Naive thymus-derived CD8-positive, alpha-beta T cell (primary cell): Measurements from ENCODE around the gene EFNA3. TPM values are rescaled to one million over a fixed set of nuclear protein-coding genes. Genes with fewer than 3 reads are reported as not detected.

Experiments used
- ATAC-seq, 2 donors: fragments of 150-1000 bp; cut with Tn5 transposase in 1 of 2; sonication (Bioruptor Pico), chemical (Tn5 transposase) in 1 of 2; 1 replicate in 1 of 2; 2 replicates in 1 of 2; pipeline ENCODE4 v1.10.0; 2021; ENCODE audit warnings: mild to moderate bottlenecking in 2 of 2, moderate library complexity in 2 of 2
- POLR2A ChIA-PET: fragments of 350-600 bp; sonication (Branson Sonifier 250); formaldehyde crosslinking; loops from one replicate; lab custom pipeline; 2021; ENCODE audit warnings: antibody characterized with exemption; lab: Charles Lee
- DNase-seq, 10 donors: peaks; one replicate each; pipeline versions ENCODE4 v3.0.0 to v3.0.0-alpha.2; 2020 to 2022
- H3K27ac Mint-ChIP-seq, 10 donors: one replicate each; pipeline ENCODE4 v1.8.0; 2020 to 2022; ENCODE audit warnings: mild to moderate bottlenecking in 10 of 10, mixed read lengths in 10 of 10, moderate library complexity in 4 of 10, inconsistent platforms in 1 of 10
- H3K27me3 Mint-ChIP-seq, 5 donors: one replicate each; pipeline ENCODE4 v1.8.0; 2021 to 2022; ENCODE audit warnings: mixed read lengths in 5 of 5
- H3K36me3 Mint-ChIP-seq, 3 donors: one replicate each; pipeline ENCODE4 v1.8.0; 2020 to 2022; ENCODE audit warnings: mixed read lengths in 3 of 3, mild to moderate bottlenecking in 2 of 3, inconsistent platforms in 1 of 3
- H3K4me1 Mint-ChIP-seq, 4 donors: one replicate each; pipeline ENCODE4 v1.8.0; 2021 to 2022; ENCODE audit warnings: mixed read lengths in 4 of 4
- H3K4me3 Mint-ChIP-seq, 10 donors: one replicate each; pipeline ENCODE4 v1.8.0; 2020 to 2022; ENCODE audit warnings: mild to moderate bottlenecking in 10 of 10, mixed read lengths in 10 of 10, moderate library complexity in 6 of 10, inconsistent platforms in 1 of 10
- H3K9me3 Mint-ChIP-seq, 9 donors: one replicate each; pipeline ENCODE4 v1.8.0; 2020 to 2022; ENCODE audit warnings: mixed read lengths in 9 of 9, mild to moderate bottlenecking in 3 of 9, inconsistent platforms in 1 of 9, moderate library complexity in 1 of 9
- polyA plus RNA-seq, 3 donors: library from polyadenylated mRNA; unstranded; fragments of 300-500 nt; fragmentation: Illumina TruSeq; gene quantifications; one replicate each; pipeline ENCODE4 v1.2.3, GENCODE V29; 2021
- total RNA-seq, 8 experiments: library from RNA in 2 of 8; stranded (reverse) in 2 of 8; gene quantifications; one replicate each; pipeline ENCODE4 v1.2.3 and lab custom pipeline; 2021 to 2026

EFNA3 gene
- total and polyA plus RNA-seq, 5 experiments from 2014 or later = 0.53 to 1.3 (median 0.88) TPM

GRCh38 chr1:155073377-155074242 lies 5.0 kb upstream of the EFNA3 start:
- Mint-ChIP-seq H3K27ac (no peak overlapping the region), H3K4me3 (peak overlapping the region in 1 of 10 donors; percentile 35), H3K36me3 (peaks cover 0 to 4% (median 0%) of the 10 kb centered on the region in 3 donors), H3K4me1 (peaks cover 15 to 43% (median 39%) of the 10 kb centered on the region in 4 donors), H3K9me3 (no peaks in the 10 kb centered on the region), H3K27me3 (no peaks in the 10 kb centered on the region)
- DNase-seq (peak in 2 of 10 donors; percentile 25 to 31), ATAC-seq (peak in 1 of 2 donors; percentile 9)
- POLR2A ChIA-PET = no interaction called here

DNA sequence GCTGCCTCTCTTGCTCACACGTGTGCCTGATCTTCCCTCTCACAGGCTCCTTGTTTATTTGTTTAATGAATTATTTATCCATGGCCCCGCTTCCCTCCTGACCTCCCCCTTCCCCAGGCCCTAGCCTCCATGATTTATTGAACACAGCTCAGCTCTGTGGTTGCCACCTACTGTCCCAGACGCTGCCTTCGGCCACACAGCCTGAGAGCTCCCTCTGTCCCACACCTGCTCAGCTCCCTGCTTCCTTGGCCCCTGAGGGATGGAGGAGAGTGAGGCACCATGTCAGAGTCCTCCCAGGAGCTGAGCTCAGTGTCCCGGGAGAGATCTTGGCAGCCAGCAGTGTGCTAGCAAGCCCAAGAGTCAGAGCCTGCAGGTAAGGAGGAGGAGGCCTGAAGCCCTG lies 3.1 kb upstream of the EFNA3 start:
- H3K4me3 Mint-ChIP-seq = no peak overlapping the region
- H3K27me3 Mint-ChIP-seq = peaks cover 4 to 10% (median 5%) of the 10 kb centered on the region in 5 donors
- ATAC-seq (no peak), DNase-seq (no peak)
- peaks cover 20 to 49% (median 44%) of the 10 kb centered on the region in 4 donors for H3K4me1 Mint-ChIP-seq
- H3K36me3 Mint-ChIP-seq = no peaks in the 10 kb centered on the region
- H3K27ac Mint-ChIP-seq = no peak overlapping the region
- H3K9me3 Mint-ChIP-seq = no peaks in the 10 kb centered on the region
- POLR2A ChIA-PET = interaction anchor here (0.6 to 1.4 kb wide), 3 partner anchors 9 to 24 kb away, joined by 3 read pairs; no protein-coding TSS in a partner anchor

DNA sequence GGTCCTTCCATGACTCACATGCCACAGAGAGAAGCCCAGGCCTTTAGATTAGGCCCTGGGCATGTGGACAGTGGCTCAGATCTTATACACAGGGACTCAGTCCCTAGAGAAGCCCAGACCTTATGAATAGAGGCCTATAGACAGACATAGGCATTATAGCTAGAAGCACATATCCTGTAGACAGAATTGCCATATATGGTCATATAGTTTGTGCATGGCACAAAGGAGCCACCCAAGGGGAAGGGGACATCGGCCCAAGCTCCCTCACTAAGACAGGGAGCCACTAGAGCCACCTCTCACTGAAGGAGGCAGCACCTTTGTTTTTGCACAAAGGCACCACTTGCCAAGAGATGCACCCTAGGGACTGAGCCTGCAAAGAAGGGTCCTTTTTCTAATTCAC lies 2.3 kb upstream of the EFNA3 start:
- DNase-seq (no peak), ATAC-seq (no peak)
- POLR2A ChIA-PET = interaction anchor here (1.0 to 1.1 kb wide), 2 partner anchors 8 to 24 kb away, joined by 3 to 5 read pairs; no protein-coding TSS in a partner anchor
- H3K36me3 Mint-ChIP-seq = no peaks in the 10 kb centered on the region
- peaks cover 7 to 15% (median 8%) of the 10 kb centered on the region in 5 donors for H3K27me3 Mint-ChIP-seq
- H3K4me1 Mint-ChIP-seq = peaks cover 21 to 47% (median 44%) of the 10 kb centered on the region in 4 donors
- H3K4me3 Mint-ChIP-seq = no peak overlapping the region
- no peak overlapping the region for H3K27ac Mint-ChIP-seq
- no peaks in the 10 kb centered on the region for H3K9me3 Mint-ChIP-seq

GRCh38 chr1:155077346-155077745 lies 1.3 kb upstream of the EFNA3 start:
- Mint-ChIP-seq H3K4me1 (peaks cover 19 to 46% (median 43%) of the 10 kb centered on the region in 4 donors), H3K4me3 (peak overlapping the region in 8 of 10 donors; percentile 5 to 81 (median 40)), H3K27me3 (peaks cover 10 to 24% (median 14%) of the 10 kb centered on the region in 5 donors), H3K36me3 (no peaks in the 10 kb centered on the region), H3K9me3 (no peaks in the 10 kb centered on the region), H3K27ac (peak overlapping the region in 2 of 10 donors; percentile 0 to 54)
- POLR2A ChIA-PET = interaction anchor here (0.6 kb wide), 1 partner anchor 95 kb away, joined by 3 read pairs; no protein-coding TSS in a partner anchor
- DNase-seq = no peak
- ATAC-seq = no peak

DNA sequence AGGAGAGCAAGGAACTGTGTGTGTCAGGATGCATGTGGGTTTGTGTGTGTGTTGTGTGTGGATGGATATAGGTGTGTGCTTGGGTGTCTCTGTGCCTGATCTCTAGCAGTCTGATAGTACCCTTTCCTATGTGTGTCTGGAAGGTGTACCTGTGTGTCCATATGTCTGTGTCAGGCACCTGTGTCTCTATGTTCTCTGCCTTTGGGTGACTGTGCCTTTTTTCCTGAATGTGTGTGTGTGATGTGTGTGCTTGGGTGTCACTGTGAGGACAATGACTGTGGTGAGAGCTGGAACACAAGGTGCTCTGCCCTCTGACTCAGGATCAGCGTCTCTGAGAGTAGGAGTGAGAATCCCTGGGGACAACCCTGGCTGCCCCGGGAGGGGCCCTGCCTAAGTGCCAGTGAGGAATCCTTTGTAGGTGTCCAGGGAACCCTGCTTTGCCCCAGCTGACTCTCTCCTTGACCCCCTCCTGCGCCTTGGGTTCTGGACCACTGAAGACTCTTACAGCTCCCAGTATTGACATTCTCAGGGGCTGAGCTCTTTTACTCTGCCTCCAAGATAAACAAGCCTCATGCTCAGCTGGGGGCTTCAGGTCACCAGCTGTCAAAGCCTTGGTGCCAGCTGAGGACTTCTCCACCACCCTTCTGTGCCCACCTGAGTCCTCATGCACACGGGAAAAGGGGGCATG lies 735 bp upstream of the EFNA3 start:
- Mint-ChIP-seq H3K4me3 (peak overlapping the region; percentile 42 to 88 (median 60)), H3K27ac (peak overlapping the region in 2 of 10 donors; percentile 0 to 71), H3K27me3 (peaks cover 12 to 30% (median 19%) of the 10 kb centered on the region in 5 donors), H3K4me1 (peaks cover 19 to 48% (median 46%) of the 10 kb centered on the region in 4 donors), H3K36me3 (no peaks in the 10 kb centered on the region), H3K9me3 (no peaks in the 10 kb centered on the region)
- DNase-seq = no peak
- ATAC-seq = no peak
- POLR2A ChIA-PET = interaction anchor here (0.7 to 1.4 kb wide), 2 partner anchors 14 to 32 kb away, joined by 4 to 7 read pairs; partner anchors contain the start of gene EFNA4

DNA sequence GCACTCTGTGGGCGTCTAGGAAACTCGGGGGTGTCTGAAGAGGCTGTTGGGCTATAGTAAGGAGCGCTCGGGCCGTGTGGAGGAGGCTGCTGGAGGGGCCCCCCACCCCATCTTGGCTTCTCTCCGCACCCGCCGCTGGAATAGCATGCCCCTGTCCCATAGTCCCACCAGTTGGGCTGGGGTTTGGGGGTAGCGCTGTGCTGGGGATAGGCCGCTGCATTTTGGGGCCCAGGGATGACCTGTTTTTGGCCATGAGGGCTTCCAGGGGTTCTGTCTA lies 511 bp downstream of the EFNA3 start:
- ATAC-seq = peak; percentile 5 to 7
- POLR2A ChIA-PET = interaction anchor here (1.4 to 2.8 kb wide), 4 partner anchors 9 to 28 kb away, joined by 4 to 14 read pairs (median 7); partner anchors contain the start of gene EFNA4
- Mint-ChIP-seq H3K36me3 (no peaks in the 10 kb centered on the region), H3K27me3 (peaks cover 17 to 42% (median 25%) of the 10 kb centered on the region in 5 donors), H3K4me3 (peak overlapping the region; percentile 71 to 91 (median 84)), H3K27ac (peak overlapping the region in 8 of 10 donors; percentile 1 to 89 (median 62)), H3K4me1 (peaks cover 22 to 45% (median 42%) of the 10 kb centered on the region in 4 donors), H3K9me3 (no peaks in the 10 kb centered on the region)
- DNase-seq = peak in 2 of 10 donors; percentile 22 to 31

DNA sequence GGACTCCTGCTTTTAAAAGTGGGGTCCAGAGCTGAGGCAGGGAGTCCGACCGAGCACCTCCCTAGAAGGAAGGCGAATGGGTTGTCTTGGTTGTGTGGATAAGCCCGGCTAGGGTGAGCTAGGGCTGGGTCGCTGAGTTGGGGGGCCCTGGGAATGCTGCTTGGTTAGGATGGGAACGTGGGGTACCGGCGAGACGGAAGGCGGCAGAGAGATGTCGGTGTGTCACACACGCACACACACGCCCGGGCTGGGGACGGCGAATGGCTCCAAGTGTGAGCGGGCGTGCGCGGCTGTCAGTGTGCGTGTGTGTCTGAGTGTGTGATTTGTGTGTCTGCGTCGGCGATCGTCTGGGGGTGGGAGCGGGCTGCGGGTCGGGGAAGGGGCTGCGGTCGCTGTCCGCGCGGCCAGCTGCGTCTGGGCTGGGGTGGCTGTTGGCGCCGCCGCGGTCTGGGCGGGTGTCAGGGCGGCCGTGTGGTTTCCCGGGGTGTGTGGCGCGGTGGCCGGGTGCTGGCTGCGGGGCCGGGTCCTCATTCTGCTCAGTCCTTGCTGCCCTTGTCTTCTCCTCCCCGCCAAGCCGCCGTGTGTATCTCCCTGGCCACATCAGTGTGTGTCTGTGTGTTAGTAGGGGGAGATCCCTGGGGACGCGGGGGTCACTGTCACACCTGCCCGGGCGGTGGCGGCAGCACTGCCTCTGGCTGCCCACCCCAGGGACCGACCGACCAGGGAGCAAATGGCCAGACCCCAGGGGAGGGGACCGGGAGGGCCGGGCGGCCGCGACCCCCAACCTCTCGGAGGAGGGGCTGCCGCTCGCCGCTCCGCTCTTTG lies 1.1 kb downstream of the EFNA3 start:
- Mint-ChIP-seq H3K4me1 (peaks cover 27 to 48% (median 45%) of the 10 kb centered on the region in 4 donors), H3K36me3 (no peaks in the 10 kb centered on the region), H3K4me3 (peak overlapping the region; percentile 71 to 91 (median 84)), H3K9me3 (no peaks in the 10 kb centered on the region), H3K27ac (peak overlapping the region in 9 of 10 donors; percentile 0 to 89 (median 61)), H3K27me3 (peaks cover 22 to 48% (median 30%) of the 10 kb centered on the region in 5 donors)
- POLR2A ChIA-PET = interaction anchor here (0.5 to 2.8 kb wide), 5 partner anchors 10 to 471 kb away, joined by 4 to 14 read pairs (median 7); partner anchors contain the start of gene EFNA4
- DNase-seq = peak in 2 of 10 donors; percentile 22 to 30
- ATAC-seq = peak; percentile 24 to 26

- POLR2A ChIA-PET = interaction anchor here (0.8 to 2.8 kb wide), 9 partner anchors 10 to 972 kb away, joined by 3 to 14 read pairs (median 3); no protein-coding TSS in a partner anchor
- no peak for ATAC-seq
- Mint-ChIP-seq H3K36me3 (no peaks in the 10 kb centered on the region), H3K4me3 (peak overlapping the region in 9 of 10 donors; percentile 59 to 94 (median 80)), H3K27ac (peak overlapping the region in 1 of 10 donors; percentile 57), H3K4me1 (peaks cover 27 to 56% (median 52%) of the 10 kb centered on the region in 4 donors), H3K27me3 (peaks cover 22 to 53% (median 30%) of the 10 kb centered on the region in 5 donors), H3K9me3 (no peaks in the 10 kb centered on the region)
- DNase-seq = peak in 4 of 10 donors; percentile 30 to 46 (median 40)
Observed at GRCh38 chr1:155080312-155081228, 1.9 kb downstream of the EFNA3 start.

GRCh38 chr1:155081472-155082300 lies 3.0 kb downstream of the EFNA3 start:
- peak overlapping the region in 7 of 10 donors; percentile 1 to 79 (median 59) for H3K27ac Mint-ChIP-seq
- peaks cover 22 to 53% (median 30%) of the 10 kb centered on the region in 5 donors for H3K27me3 Mint-ChIP-seq
- H3K4me3 Mint-ChIP-seq = peak overlapping the region; percentile 55 to 94 (median 80)
- no peaks in the 10 kb centered on the region for H3K9me3 Mint-ChIP-seq
- DNase-seq = peak in 2 of 10 donors; percentile 34 to 38
- POLR2A ChIA-PET = interaction anchor here (0.6 to 2.8 kb wide), 8 partner anchors 12 to 971 kb away, joined by 3 to 14 read pairs (median 3); partner anchors contain the start of gene EFNA4
- H3K4me1 Mint-ChIP-seq = peaks cover 30 to 60% (median 55%) of the 10 kb centered on the region in 4 donors
- no peak for ATAC-seq
- H3K36me3 Mint-ChIP-seq = no peaks in the 10 kb centered on the region
